ENCODE data around the gene YDJC.
"Not testable (repeated sequence)": the region's sequence is repeated elsewhere in the genome, so short reads cannot be mapped to it uniquely, and the experiment has no call there.

Gene YDJC, protein sequence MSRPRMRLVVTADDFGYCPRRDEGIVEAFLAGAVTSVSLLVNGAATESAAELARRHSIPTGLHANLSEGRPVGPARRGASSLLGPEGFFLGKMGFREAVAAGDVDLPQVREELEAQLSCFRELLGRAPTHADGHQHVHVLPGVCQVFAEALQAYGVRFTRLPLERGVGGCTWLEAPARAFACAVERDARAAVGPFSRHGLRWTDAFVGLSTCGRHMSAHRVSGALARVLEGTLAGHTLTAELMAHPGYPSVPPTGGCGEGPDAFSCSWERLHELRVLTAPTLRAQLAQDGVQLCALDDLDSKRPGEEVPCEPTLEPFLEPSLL

DNA sequence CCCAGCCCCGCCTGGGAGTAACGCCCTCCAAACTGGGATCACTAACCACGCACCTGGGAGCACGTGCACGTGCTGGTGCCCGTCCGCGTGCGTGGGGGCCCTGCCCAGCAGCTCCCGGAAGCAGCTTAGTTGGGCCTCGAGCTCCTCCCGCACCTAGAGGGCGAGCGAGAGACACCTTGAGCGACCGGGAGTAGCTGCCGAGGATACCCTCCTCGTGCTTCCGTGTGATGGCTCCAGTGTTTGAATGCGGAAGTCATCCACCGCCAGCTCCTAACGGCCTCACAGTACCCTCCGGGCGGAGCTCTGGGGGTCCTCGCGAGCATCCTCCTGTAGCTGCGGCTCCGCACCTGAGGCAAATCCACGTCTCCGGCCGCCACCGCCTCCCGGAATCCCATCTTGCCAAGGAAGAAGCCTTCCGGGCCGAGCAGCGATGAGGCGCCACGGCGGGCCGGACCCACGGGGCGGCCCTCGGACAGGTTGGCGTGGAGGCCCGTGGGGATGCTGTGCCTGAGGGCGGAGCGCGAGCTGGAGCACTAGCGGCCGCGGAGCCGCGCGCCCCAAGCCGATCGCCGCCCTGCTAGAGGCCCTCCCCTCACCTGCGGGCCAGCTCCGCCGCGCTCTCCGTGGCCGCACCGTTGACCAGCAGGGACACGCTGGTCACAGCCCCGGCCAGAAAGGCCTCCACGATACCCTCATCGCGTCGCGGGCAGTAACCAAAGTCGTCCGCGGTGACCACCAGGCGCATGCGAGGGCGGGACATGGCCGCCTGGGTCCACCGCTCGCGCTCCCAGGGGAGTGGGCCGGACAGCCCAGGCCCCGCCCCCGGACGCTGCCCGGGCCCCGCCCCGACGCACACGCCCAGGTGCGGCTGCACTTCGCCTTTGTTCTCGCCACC lies at the start of gene YDJC:
Gene YDJC (minus strand): TSS at position 768 of the 895 bp plus-strand sequence. CDS start 8 bp downstream, at position 760.
- peak; percentile 79 for DNase-seq

DNA sequence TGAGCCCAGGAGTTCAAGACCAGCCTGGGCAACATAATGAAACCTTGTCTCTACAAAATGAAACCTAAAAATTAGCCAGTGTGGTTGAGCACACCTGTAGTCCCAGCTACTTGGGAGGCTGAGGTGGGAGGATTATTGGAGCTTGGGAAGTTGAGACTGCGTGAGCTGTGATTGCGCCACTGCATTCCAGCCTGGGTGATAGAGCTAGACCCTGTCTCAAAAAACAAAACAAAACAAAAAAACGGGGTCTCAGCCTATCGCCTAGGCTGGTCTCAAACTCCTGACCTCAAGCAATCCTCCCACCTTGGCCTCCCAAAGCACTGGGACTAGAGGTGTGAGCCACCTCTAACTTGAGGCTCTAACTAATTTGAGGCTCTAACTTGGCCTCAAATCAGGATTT lies 49.6 kb upstream of the YDJC start:
- DNase-seq = no peak

DNA sequence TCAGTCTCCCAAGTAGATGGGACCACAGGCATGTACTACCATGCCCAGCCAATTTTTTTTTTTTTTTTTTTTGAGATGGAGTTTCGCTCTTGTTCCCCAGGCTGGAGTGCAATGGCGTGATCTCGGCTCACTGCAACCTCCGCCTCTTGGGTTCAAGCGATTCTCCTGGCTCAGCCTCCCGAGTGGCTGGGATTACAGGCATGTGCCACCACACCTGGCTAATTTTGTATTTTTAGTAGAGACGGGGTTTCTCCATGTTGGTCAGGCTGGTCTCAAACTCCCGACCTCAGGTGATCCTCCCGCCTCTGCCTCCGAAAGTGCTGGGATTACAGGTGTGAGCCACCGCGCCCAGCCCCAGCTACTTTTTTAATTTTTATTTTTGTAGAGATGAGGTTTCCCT lies 49.0 kb upstream of the YDJC start:
- not testable (repeated sequence) for DNase-seq

DNA sequence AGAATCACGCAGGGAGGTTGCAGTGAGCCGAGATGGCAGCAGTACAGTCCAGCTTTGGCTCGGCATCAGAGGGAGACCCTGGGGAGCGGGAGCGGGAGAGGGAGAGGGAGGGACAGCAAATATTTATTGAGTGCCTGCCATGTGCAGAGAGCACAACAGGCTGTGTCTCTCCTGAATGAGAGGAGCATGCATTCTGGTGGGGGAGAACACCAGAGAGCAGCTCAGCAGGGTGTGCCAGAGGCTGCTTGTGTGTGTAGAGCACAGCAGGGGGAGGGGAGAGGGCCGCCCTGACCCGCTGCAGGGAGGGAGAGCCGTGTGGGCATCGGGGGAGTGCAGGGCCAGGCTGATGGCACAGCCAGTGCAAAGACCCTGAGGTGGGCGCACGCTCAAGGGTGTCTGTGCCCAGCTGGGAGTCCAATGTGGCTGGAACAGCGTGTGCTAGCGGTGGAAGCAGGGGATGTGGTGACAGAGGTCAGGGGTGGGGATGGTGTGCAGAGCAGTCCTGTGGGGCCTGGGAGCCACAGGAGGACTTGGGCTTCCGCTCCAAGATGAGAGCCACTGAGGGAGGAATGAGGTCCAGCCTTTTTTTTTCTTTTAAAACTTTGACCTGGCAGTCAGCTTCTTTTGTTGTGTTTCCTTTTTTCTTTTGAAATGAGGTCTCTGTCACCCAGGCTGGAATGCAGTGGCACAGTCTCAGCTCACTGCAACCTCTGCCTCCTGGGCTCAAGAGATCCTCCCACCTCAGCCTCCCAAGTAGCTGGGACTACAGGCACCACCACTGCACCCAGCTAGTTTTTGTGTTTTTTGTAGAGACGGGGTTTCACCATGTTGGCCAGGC lies 48.0 kb upstream of the YDJC start:
- DNase-seq = no peak

DNA sequence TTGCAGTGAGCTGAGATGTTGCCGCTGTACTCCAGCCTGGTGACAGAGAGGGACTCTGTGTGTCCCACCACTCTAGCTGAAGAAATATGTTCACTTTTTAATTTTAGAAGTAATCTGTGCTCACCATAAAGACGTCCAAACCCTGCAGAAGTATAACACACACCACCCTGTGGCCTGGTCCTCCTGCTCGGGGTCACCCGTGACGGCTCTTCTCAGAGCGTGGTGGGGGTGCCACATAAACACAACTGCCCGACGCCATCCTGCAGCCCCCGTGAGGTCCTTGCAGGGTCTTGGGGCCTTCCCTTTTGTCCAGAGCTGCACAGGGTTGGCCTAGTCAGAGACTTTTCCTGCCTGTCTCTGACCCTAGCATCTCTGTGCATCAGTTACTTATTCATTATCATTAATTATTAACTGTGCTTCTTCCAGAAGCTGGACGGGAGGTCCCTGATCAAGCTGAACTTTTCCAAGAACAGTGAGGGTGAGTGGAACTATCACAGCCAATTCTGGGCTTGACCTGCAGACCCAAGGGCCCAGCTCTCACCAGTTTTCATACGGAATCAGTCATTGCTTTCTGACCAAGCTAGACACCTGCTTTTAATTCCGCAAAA lies 44.9 kb upstream of the YDJC start:
- DNase-seq = no peak

DNA sequence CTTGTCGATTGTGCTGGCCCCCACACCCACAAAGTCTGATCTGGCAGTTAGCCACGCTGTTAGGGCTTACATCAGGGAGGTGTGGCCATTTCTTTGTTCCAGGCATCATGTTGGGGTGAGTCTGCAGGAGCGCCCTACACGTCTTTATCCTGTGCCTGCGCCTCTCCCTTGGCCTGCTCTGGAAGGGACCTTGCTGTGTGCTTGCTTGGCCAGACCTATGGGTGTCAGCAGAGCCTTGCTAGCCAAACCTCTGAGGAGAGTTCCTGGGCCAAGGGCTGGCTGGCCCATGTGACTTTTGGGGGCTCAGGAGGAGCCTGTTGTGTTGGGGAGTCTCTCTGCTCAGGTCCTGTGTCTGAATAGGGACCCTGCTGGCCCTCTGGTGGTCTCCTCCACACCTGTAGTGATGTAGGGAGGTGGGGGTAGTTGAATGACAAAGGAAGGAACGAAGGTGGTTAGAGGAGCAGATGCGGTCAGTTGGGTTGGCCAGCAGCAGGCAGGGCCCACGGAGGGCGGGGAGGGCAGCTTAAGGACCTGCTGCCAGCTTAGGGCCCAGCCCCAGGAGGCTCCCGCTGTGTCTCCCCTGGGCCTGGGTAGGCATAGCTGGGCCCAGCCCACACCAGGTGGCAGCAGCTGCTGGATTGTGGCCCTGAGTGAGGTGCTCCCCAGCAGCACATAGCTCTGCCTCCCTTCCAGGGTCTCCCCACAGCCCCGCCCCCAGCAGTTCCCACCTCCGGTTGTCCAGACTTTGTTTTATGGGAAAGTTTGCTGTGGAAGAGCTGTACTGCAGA lies 43.9 kb upstream of the YDJC start:
- no peak for DNase-seq

DNA sequence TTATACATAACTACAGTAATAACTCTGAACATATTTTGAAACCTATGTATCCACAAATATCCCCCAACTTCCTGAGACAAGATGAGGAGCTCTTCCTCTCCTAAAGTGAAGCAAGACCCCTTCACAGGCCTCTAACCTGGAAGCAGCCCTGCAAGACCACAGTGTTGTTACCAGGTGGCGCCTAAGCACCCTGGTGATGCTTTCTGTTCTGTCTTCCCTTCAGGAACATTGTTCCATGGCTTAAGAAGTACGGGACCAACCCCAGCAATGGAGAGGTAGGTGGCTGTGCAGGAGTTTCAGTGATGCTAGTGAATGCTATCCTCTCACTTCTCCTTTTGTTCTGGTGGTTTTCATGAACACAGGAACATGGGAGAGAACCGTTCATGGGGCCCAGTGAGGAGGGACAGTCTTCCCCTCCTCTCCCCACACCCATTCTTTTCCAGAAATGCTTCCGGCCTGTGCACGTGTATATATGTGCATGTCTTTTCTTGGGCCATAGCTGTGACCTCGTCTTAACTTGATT lies 42.3 kb upstream of the YDJC start:
- no peak for DNase-seq

DNA sequence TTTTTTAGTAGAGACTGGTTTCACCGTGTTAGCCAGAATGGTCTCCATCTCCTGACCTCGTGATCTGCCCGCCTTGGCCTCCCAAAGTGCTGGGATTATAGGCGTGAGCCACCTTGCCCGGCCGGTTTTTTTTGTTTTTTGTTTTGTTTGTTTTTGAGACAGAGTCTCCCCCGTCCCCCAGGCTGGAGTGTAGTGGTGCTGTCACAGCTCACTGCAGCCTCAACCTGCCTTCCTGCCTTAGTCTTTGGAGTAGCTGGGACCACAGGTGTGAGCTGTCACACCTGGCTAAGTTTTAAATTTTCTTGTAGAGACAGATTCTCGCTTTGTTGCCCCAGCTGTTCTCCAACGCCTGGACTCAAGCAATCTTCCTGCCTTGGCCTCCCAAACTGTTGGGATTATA lies 39.2 kb upstream of the YDJC start:
- no peak for DNase-seq

DNA sequence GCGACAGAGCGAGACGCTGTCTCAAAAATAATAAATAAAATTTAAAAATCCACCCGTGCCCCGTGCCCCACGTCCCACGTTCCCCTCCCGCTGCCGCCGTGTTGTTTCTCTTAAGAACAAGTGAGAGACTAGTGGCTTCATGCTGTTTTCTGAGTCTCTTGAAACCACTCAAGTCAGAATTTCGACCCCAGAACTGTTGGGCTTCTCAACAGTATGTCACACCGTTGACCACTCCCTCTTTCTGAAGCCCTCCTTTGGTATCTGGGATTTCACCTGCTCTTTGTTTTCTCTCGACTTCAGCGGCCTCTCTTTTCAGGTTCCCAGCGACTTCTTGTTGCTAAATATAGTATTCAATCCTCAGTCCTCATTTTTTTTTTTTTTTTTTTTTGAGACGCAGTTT lies 37.0 kb upstream of the YDJC start:
- no peak for DNase-seq

DNA sequence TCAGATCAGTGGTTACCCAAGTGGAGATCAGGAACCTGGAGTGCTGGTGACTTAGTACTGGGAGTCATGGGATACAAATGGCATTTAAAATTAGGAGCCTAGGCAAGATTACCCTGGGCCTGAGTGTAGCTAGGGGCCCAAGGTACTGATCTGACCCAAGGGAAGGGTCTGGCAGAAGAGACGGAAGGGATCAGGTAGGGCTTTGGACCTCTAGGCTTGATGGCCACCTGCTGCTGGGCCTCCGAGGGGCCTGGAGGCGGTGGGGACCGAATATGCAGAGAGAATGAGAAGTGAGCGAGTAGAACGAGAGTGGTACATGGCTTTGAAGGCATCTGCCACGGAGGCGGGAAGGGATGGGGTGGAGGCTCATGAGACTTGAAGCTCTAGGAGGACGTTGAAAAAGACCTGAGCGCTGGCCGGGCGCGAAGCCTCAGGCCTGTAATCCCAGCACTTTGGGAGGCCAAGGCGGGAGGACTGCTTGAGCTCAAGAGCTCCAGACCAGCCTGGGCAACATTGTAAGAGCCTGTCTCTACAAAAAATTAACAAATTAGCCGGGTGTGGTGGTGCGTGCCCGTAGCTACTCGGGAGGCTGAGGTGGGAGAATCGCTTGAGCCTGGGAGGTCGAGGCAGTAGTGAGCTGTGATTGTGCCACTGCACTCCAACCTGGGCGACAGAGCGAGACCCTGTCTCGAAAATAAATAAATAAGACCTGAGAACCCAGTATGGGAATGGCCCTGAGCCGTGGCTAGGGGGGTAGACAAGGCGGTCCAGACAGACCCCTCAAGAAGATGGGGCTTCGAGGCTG lies 35.4 kb upstream of the YDJC start:
- DNase-seq = peak; percentile 29

DNA sequence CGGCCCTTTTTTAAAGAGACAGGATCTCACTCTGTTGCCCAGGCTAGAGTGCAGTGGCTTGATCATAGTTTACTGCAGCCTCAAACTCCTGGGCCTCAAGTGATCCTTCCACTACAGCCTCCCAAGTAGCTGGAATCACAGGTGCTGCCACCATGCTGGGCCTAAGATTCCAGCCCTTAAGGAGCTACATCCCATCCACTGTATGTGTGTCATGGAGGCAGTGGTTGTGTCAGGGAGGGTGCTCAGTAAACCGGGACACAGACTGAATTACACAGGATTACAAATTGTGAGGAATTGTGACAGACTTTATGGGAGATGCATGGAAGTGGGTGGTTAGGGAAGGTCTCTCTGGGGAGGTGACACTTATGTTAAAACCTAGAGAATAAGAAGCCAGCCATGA lies 33.9 kb upstream of the YDJC start:
- no peak for DNase-seq

DNA sequence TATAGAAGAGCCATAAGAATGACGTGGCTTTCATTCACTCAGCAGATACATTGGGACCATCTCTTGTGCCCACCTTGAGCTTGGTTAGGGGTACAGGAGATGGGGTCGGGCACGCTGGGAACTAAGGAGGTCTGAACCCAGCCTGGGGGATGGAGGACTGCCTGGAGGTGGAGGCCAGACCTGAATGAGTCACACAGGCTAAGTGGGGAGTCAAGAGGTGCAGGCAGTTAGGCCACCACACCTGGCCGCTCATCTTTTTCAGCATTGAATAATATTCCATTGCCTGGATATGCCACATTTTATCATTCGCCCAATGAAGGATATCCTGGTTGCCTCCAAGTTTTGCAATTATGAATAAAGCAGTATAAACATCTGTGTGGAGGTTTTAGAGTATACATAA lies 32.2 kb upstream of the YDJC start:
- DNase-seq = no peak

DNA sequence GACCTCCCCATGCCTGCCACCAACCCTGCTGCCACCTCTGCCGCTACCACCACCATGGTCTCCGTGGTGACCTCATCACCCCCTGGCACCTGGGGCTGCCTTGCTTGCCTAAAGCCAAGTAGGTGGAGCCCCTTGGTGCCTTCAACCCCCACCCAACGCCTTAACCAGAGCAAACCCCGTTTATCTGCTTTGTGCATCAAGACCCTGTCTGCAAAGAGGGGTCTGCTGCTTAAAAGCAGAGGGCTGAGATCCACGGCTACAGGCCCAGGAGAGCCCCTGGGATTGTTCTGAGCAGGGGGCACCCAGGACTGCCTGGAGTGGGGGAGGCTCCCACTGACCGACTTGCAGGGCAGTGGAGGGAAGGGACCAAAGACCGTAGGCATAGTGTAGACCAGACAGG lies 31.1 kb upstream of the YDJC start:
- DNase-seq = no peak

DNA sequence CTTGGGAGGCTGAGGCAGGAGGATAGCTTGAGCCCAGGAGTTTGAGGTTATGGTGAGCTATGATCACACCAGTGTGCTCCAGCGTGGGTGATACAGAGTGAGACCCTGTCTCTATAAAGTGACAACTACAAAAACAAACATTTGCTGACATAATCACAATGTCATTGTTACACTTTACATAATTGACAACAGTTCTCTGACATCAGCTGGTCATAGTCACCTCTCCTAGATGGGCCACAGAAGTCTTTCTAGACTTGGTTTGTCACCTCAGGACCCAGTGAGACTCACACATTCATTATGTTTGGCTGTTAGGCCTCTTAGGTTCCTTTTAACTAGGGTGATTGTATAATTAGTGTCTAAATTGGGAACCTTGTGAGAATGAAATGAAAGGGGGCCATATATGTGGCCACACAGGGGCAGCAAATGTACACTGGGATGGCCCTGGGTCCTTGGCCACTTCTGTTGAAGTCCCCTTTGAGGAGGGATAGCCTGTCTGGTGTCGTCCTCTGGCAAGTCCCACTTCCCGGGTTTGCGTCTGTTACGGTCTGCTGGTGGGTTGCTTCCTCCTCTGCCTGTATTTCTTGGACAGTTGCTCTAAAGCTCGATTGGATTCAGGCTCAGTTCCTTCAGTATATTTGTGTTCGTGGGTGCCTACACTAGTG lies 30.2 kb upstream of the YDJC start:
- DNase-seq = no peak

DNA sequence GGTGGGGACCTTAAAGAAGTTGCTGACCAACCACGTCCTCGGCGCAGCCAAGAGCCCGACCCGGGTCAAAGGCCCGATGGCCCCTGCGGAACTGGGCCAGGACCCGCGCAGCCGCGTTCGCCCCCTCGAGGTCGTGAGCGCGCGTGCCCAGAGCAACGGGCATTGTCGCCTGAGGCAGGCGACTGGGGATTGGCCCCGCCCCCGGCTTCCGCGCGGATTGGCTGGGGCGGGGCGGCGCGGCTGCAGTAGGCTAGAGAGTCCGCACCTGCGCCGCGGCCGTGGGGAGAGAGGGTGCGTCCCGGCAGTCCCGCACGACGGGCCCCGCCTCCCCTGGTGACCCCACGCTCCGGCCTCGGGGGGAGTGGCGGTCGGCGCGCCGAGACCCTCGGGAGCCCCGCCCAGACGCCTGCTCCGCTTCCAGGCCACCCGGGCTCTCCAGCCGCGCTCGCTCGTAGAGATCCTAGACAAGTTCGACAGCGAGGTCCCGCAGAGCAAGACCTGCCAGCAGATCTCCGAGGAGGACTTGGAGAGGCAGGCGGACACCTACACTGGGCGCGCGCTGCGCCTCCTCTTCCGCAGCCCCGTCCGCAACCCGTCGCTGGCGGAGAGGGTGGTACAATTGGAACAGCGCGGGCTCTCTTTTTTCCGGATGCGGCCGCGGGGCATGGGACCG lies 27.7 kb upstream of the YDJC start:
- peak; percentile 78 for DNase-seq

DNA sequence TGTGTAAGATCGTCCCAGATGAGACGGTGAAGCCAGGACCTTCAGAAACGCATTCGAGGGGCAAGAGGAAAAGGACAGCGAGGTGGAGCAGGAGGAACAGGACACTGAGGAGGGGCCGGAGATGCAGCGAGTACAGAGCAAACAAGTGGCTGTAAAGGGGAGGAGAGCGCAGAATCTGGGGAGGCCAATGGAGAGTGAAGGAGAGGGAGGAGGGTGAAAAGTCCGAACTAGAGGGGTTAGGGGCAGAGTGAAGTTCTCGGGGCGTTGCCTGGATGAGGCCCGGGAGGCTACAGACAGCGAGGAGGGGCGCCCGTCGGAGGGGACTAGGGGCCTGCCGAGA lies 27.2 kb upstream of the YDJC start:
- no peak for DNase-seq

DNA sequence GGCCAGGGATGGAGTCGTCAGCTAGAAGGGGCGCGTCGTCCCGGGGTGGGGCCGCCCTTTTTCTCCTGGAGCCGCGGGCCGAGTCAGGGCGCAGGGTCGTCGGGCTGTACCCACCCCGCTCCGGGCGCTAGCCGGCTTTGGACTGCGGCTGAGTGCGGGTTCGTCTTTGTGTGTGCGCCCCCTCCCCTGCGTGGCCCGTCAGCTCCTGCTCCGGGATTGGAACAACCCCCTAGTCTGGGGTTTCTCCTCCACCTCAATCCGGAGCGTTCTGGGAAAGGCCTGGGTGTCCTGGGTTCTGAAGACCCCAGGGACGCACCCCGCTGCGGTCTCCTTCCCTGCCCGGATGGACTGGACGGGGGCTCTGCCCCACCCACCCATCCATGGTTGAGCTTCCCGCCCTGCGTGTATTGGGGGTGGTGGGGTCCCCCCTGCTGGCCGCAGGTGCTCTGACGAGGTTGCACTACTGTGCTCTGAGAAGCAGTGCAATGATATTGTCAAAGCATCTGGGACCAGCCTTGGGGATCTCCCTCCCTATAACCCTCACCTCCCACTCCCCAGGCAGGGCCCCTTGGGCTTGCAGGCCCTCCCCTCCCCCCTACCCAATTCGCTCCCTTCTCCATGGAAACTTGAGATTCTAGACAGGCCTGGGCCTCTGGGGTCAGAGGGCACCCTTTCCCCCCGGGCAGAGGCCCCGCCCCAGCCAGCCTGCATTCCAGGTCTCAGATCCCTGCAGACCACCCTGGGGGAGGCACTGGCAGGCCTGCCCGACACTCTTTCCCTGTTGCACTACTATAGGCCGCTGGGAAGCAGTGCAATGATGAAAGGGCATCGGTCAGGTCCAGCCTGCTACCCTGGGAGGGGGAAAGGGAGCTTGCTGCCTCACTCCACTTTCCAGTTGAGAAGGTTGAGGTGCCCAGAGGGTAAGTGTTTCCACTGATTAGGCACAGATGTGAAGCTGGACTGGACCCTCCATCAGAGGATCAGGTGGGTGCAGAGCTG lies 23.0 kb upstream of the YDJC start:
- DNase-seq = no peak

DNA sequence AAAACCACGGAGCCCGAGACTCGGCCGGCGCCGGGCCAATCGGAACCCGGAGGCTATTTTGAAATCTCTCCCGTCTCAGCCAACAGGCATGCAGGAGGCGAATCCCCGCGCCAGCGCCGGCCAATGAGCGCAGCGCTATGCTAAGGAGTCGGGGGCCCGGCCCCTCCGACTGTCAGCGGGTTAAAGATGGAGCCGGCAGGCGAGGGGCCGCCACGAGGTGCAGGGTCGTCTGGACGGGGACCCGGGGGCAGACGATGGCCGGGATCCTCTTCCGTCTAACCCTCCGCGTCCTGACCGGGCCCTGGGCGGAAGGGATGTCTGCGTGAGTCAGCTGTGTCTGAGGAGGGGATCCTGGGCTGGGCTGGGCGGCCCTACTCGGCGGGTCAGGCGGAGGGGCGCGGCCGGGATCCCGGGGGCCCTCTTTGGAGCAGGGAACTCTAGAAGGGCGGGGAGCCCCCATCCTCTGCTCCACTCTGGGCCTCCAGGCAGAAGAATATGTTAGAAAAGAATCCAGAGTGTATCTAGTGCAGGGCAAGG lies 22.3 kb upstream of the YDJC start:
- DNase-seq = peak; percentile 71
